Measurements from ENCODE around the gene CHPT1.
A peak's percentile ranks its signal among the peaks of the same experiment; 100 is the strongest.

Gene CHPT1

GRCh38 chr12:101763246-101763931, 65.9 kb downstream of the CHPT1 start:
- no peak for DNase-seq (ENCODE audit: low spot score)

GRCh38 chr12:101764051-101764792, 66.8 kb downstream of the CHPT1 start:
- no peak for DNase-seq (ENCODE audit: low spot score)

- DNase-seq (ENCODE audit: low spot score) = no peak
Measured at GRCh38 chr12:101767537-101767936, 70.1 kb downstream of the CHPT1 start.

GRCh38 chr12:101768781-101769180, 71.3 kb downstream of the CHPT1 start:
- no peak for DNase-seq (ENCODE audit: low spot score)

- DNase-seq (ENCODE audit: low spot score) = no peak
Measured at GRCh38 chr12:101769865-101770264, 72.4 kb downstream of the CHPT1 start.

GRCh38 chr12:101772012-101772775, 74.8 kb downstream of the CHPT1 start:
- no peak for DNase-seq (ENCODE audit: low spot score)

- peak; percentile 74 for DNase-seq (ENCODE audit: low spot score)
Measured at GRCh38 chr12:101773650-101774162, 76.3 kb downstream of the CHPT1 start.

- DNase-seq (ENCODE audit: low spot score) = no peak
Measured at GRCh38 chr12:101775816-101776215, 78.4 kb downstream of the CHPT1 start.

GRCh38 chr12:101777485-101777884, 80.0 kb downstream of the CHPT1 start:
- no peak for DNase-seq (ENCODE audit: low spot score)

- DNase-seq (ENCODE audit: low spot score) = no peak
Measured at GRCh38 chr12:101777978-101778377, 80.5 kb downstream of the CHPT1 start.

All from cerebellar cortex (tissue), 1 donor.